Brain microvascular endothelial cell (primary cell): ENCODE results near the gene POLR3E.

ENCODE experiments used
- DNase-seq: peaks from one replicate; pipeline ENCODE4 v3.0.0-alpha.2; 2020
- H3K27ac ChIP-seq: fragments of 250-450 bp; sonication (Bioruptor Pico); 2 replicates; pipeline ENCODE4 v1.5.1; 2020; ENCODE audit warnings: mild to moderate bottlenecking, moderate library complexity
- H3K27me3 ChIP-seq: fragments of 250-450 bp; sonication (Bioruptor Pico); replicated peaks from 2 replicates; pipeline ENCODE4 v1.5.1; 2020; ENCODE audit warnings: mild to moderate bottlenecking
- H3K36me3 ChIP-seq: fragments of 250-450 bp; sonication (Bioruptor Pico); replicated peaks from 2 replicates; pipeline ENCODE4 v1.5.1; 2020; ENCODE audit warnings: mild to moderate bottlenecking
- H3K4me3 ChIP-seq: 2 replicates; pipeline ENCODE4 v1.5.1; 2011; ENCODE audit warnings: low read depth, mild to moderate bottlenecking, control low read depth, low read length, moderate library complexity
- in situ Hi-C: cut with HindIII; loops from 2 replicates; pipeline ENCODE4 v1.10.0; 2017; ENCODE audit warnings: low sequenced_read_pairs, low pct_ligation_motif_present
- TF ChIP-seq, protein P1 (sequence below): IDR thresholded peaks from 2 replicates; pipeline ENCODE4 v1.5.1; 2011; ENCODE audit warnings: low read depth, mild to moderate bottlenecking, moderate library complexity, low read length, control low read depth, inconsistent platforms; ENCODE audit errors: missing control alignments

Gene POLR3E

DNA sequence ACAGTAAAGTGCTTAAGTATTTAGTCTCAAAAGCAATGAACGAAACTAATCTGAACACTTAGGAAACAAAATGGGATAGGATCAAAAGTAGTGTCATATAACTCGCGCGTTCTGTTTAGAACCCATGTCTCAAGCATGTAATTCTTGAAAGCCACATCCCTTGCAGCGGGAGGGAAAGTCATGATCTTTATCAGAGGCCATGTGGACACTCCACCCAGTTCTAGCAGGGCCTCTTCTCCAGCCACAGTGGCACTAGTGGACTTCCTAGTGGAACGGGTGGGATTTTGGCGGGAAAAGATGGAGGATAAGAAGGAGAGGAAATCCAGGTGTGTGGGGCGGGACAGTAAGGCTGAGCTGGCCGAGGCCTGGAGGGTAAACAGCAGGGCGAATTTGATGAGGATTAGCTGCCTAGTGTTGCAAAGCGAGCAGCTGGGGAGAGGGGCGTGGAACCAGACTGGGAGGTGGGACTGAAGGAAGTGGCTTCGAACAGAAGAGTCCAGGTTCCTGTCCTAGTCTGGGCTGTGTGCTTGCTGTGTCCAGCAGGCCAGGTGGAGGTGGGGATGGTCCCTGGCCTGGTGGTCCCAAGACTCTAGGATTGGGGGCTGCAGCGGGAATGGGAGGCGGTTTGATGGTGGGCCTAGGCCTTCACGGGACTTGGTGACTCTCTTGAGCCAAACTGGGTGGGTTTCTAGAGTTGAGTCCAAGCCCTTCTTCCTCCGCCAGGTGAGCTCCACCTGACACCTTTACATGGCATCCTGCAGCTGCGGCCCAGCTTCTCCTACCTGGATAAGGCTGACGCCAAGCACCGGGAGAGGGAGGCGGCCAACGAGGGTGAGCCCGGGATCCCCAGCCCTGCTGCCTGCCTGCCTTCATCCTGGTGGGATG lies 15.9 kb downstream of the POLR3E start:
- in situ Hi-C loops, result no loop called here
- peaks cover 60% of the 10 kb centered on the region for H3K36me3 ChIP-seq
- H3K27ac ChIP-seq, result no peak overlapping the region
- no peak overlapping the region for H3K4me3 ChIP-seq
- DNase-seq, result no peak
- no peaks in the 10 kb centered on the region for H3K27me3 ChIP-seq
- TF ChIP-seq, protein P1, sequence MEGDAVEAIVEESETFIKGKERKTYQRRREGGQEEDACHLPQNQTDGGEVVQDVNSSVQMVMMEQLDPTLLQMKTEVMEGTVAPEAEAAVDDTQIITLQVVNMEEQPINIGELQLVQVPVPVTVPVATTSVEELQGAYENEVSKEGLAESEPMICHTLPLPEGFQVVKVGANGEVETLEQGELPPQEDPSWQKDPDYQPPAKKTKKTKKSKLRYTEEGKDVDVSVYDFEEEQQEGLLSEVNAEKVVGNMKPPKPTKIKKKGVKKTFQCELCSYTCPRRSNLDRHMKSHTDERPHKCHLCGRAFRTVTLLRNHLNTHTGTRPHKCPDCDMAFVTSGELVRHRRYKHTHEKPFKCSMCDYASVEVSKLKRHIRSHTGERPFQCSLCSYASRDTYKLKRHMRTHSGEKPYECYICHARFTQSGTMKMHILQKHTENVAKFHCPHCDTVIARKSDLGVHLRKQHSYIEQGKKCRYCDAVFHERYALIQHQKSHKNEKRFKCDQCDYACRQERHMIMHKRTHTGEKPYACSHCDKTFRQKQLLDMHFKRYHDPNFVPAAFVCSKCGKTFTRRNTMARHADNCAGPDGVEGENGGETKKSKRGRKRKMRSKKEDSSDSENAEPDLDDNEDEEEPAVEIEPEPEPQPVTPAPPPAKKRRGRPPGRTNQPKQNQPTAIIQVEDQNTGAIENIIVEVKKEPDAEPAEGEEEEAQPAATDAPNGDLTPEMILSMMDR, result no peak

DNA sequence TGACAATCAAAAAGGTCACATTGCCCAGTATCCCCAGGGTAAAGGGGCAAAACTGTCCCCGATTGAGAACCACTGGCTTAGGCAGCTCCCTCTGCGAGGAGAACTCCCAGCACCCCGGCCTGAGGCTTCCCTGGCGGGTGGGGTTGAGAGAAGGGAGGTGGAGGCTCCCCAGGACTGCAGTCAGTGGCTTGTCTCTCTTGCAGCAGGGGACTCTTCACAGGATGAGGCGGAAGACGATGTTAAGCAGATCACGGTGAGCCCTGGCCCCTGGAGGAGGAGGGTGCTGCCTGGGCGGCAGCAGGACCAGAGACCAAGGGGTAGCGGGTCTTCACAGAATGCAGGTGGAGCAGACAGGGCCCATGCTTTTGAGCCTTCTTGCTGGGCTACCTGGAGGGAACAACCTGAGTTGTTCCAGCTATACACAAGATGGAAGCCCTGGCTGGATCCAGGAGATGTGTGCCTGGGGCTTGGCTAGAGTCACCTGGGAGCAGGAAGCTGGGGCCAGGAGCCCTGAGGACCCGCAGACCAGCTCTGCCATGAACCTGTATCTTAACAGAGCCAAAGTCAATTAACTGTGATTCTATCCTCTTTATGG lies 16.8 kb downstream of the POLR3E start:
- Histone ChIP-seq H3K4me3 (no peak overlapping the region), H3K36me3 (peaks cover 57% of the 10 kb centered on the region), H3K27ac (no peak overlapping the region), H3K27me3 (no peaks in the 10 kb centered on the region)
- in situ Hi-C loops, result no loop called here
- DNase-seq, result no peak
- TF ChIP-seq, protein P1, result no peak

DNA sequence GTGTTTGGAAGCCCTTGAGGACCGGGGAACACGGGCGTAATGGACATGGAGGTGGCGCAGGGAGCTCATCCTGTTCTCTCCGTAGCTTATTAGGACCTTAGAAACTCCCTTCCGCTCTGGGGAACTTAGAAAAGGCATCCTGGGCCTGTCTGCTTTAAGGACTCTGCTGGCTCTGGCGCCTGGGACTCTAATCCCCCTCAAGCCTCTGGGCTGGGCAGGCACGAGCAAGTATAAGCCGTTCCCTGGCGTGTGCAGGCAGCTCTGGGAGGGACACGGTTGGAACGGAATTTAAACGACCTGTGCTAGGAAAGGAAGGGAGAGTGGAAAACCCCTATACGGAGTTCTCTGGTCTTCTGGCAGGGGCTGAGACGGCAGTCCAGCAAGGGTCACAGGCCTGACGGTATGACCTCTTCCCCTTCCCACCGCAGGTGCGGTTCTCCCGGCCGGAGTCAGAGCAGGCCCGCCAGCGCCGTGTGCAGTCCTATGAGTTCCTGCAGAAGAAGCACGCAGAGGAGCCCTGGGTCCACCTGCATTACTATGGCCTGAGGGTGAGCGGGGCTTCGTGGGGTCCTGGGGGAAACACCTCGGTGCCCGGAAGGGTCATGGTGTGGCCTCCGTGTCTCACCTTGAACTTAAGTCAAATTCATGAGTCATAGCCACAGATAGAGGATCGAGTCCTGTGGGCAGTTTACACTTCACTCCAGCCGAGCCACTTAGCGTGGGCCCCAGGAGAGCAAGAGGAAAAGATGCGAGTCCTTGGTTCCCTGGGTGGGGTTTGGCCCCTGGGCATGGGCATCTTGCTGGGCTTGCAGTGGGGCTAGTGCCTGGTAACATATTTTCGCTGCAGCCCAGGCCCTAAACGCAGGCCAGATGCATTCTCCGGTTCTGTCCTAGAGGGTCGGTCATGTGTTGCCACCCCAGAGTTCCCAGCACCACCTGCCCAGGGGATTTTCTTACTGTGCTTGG lies 17.7 kb downstream of the POLR3E start:
- in situ Hi-C loops, result no loop called here
- TF ChIP-seq, protein P1, result no peak
- no peak overlapping the region for H3K27ac ChIP-seq
- H3K36me3 ChIP-seq, result peaks cover 49% of the 10 kb centered on the region
- no peaks in the 10 kb centered on the region for H3K27me3 ChIP-seq
- no peak overlapping the region for H3K4me3 ChIP-seq
- no peak for DNase-seq

DNA sequence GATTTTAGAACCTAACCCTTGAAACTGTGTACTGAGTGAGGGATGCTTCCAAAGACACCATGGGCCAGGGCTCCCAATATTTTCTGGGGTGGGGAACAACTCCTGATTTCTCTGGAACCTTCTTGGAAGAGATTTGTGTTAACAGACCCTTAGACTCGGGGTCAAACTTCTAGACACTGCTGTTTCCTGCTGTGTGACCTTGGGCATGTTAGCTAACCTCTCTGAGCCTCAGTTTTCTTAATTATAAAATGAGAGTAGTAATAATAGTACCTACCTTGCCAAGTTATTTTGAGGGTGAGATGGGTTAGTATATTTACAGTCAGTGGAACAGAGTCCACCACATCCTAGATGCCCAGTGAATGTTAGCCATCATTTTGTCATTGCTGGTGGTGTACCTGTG lies 18.8 kb downstream of the POLR3E start:
- no peak overlapping the region for H3K4me3 ChIP-seq
- peaks cover 47% of the 10 kb centered on the region for H3K36me3 ChIP-seq
- in situ Hi-C loops, result no loop called here
- no peaks in the 10 kb centered on the region for H3K27me3 ChIP-seq
- no peak overlapping the region for H3K27ac ChIP-seq
- DNase-seq, result no peak
- TF ChIP-seq, protein P1, result no peak

DNA sequence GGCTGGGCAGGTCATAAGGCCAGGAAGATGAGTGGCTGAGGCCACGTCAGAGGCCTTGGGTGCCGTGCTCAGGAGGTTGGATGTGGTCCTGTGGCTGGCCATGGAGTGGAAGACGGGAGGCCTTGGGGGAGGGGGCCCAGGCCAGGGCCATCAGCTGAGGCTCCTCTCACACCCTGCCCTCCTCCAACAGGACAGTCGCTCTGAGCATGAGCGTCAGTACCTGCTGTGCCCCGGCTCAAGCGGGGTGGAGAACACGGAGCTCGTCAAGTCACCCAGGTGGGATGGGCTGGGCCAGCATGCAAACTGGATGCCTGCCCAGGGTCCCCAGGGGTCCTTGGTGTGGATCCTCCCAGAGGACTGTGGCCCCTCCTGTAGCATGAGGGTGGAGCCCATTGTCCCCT lies 19.2 kb downstream of the POLR3E start:
- in situ Hi-C loops, result no loop called here
- DNase-seq, result no peak
- Histone ChIP-seq H3K27ac (no peak overlapping the region), H3K36me3 (peaks cover 49% of the 10 kb centered on the region), H3K4me3 (no peak overlapping the region), H3K27me3 (no peaks in the 10 kb centered on the region)
- TF ChIP-seq, protein P1, result no peak
